Liver (tissue), 9 donors: ENCODE results near the gene YLPM1. TPM values are rescaled to one million over a fixed set of nuclear protein-coding genes. Genes with fewer than 3 reads are reported as not detected.

Source experiments
- DNase-seq: peaks from one replicate; pipeline ENCODE4 v3.0.0-alpha.2; 2017; ENCODE audit warnings: low spot score
- H3K27ac ChIP-seq, 2 donors: one replicate each; pipeline ENCODE4 v1.7.0; 2013; ENCODE audit warnings: inconsistent platforms in 2 of 2, low read length in 2 of 2, control low read depth in 1 of 2, low read depth in 1 of 2, mild to moderate bottlenecking in 1 of 2
- H3K27me3 ChIP-seq, 4 donors: one replicate each; pipeline versions ENCODE4 v1.6.1 to v1.7.0; 2013; ENCODE audit warnings: low read length in 3 of 4, inconsistent platforms in 1 of 4, mild to moderate bottlenecking in 1 of 4, moderate library complexity in 1 of 4; ENCODE audit not compliant: control insufficient read depth in 4 of 4, insufficient read depth in 4 of 4
- H3K36me3 ChIP-seq, 4 donors: one replicate each; pipeline versions ENCODE4 v1.6.1 to v1.7.0; 2013; ENCODE audit warnings: low read length in 3 of 4, mild to moderate bottlenecking in 3 of 4, low read depth in 1 of 4, moderate library complexity in 1 of 4; ENCODE audit not compliant: control insufficient read depth in 4 of 4, insufficient read depth in 3 of 4
- H3K4me1 ChIP-seq, 4 donors: one replicate each; pipeline versions ENCODE4 v1.6.1 to v1.7.0; 2013; ENCODE audit warnings: low read length in 3 of 4, mild to moderate bottlenecking in 3 of 4, moderate library complexity in 1 of 4; ENCODE audit not compliant: control insufficient read depth in 4 of 4, insufficient read depth in 4 of 4
- H3K4me3 ChIP-seq, 3 donors: one replicate each; pipeline versions ENCODE4 v1.6.1 to v1.7.0; 2013; ENCODE audit warnings: low read length in 3 of 3, control low read depth in 1 of 3, low read depth in 1 of 3, mild to moderate bottlenecking in 1 of 3
- H3K9ac ChIP-seq, 2 donors: one replicate each; pipeline ENCODE4 v1.7.0; 2013; ENCODE audit warnings: low read length in 2 of 2, mild to moderate bottlenecking in 2 of 2, moderate library complexity in 2 of 2, control low read depth in 1 of 2, low read depth in 1 of 2
- H3K9me3 ChIP-seq, 4 donors: one replicate each; pipeline versions ENCODE4 v1.6.1 to v1.7.0; 2013; ENCODE audit warnings: low read length in 3 of 4; ENCODE audit not compliant: control insufficient read depth in 4 of 4
- EGR1 ChIP-seq, 2 donors: IDR thresholded peaks; 2 replicates each; pipeline ENCODE4 v1.6.1; 2016 to 2018; ENCODE audit warnings: antibody characterized with exemption in 2 of 2, low read depth in 2 of 2
- FOXA1 ChIP-seq: IDR thresholded peaks from 2 replicates; pipeline ENCODE4 v1.6.1; 2016; ENCODE audit warnings: antibody characterized with exemption
- FOXA2 ChIP-seq: IDR thresholded peaks from 2 replicates; pipeline ENCODE4 v1.6.1; 2016; ENCODE audit warnings: antibody characterized with exemption
- HNF4A ChIP-seq, 2 donors: conservative IDR thresholded peaks; 2 replicates each; pipeline ENCODE4 v1.6.1; 2016; ENCODE audit warnings: antibody characterized with exemption in 2 of 2, mild to moderate bottlenecking in 2 of 2
- HNF4G ChIP-seq: IDR thresholded peaks from 2 replicates; pipeline ENCODE4 v1.6.1; 2016; ENCODE audit warnings: antibody characterized with exemption
- JUND ChIP-seq, 2 donors: IDR thresholded peaks; 2 replicates each; pipeline ENCODE4 v1.6.1; 2016; ENCODE audit warnings: antibody characterized with exemption in 2 of 2
- NR2F2 ChIP-seq: IDR thresholded peaks from 2 replicates; pipeline ENCODE4 v1.6.1; 2016; ENCODE audit warnings: antibody characterized with exemption
- RAD21 ChIP-seq, 2 donors: IDR thresholded peaks; 2 replicates each; pipeline ENCODE4 v1.6.1; 2016; ENCODE audit warnings: antibody characterized with exemption in 2 of 2, mild to moderate bottlenecking in 2 of 2
- RXRA ChIP-seq, 2 donors: IDR thresholded peaks; 2 replicates each; pipeline ENCODE4 v1.6.1; 2017 to 2018; ENCODE audit warnings: antibody characterized with exemption in 2 of 2, mild to moderate bottlenecking in 1 of 2
- SP1 ChIP-seq: IDR thresholded peaks from 2 replicates; pipeline ENCODE4 v1.6.1; 2018; ENCODE audit warnings: antibody characterized with exemption, mild to moderate bottlenecking
- YY1 ChIP-seq: IDR thresholded peaks from 2 replicates; pipeline ENCODE4 v1.6.1; 2016; ENCODE audit warnings: antibody characterized with exemption, mild to moderate bottlenecking
- WGBS: extraction: QIAGEN DNeasy Blood & Tissue Kit; methylation state at CpG from one replicate; pipeline ENCODE4 v1.1.7; 2013; 5-methylcytosine and 5-hydroxymethylcytosine counted together
- polyA plus RNA-seq, 2 donors: library from polyadenylated mRNA; stranded (reverse) in 1 of 2; unstranded in 1 of 2; fragments of 200-250 nt in 1 of 2; fragments of >200 nt in 1 of 2; fragmentation: Nextera tagmentation in 1 of 2; extraction: Ambion mirVana in 1 of 2; gene quantifications; one replicate each; pipeline versions ENCODE4 v1.2.1 to v1.2.3, GENCODE V29; 2013 to 2015
- total RNA-seq, 2 donors: library from RNA; depleted of rRNA; stranded (reverse); fragments of >200 nt; gene quantifications; one replicate each; pipeline ENCODE4 v1.2.3, GENCODE V29; 2014
- TF ChIP-seq, protein P1 (sequence below): fragments of 150-350 bp; IDR thresholded peaks from 2 replicates; pipeline ENCODE4 v1.5.1; 2017; ENCODE audit warnings: improper control_type of control experiment, low read depth, low read length; ENCODE audit not compliant: missing input control
- TF ChIP-seq, protein P2 (sequence below): IDR thresholded peaks from 2 replicates; pipeline ENCODE4 v1.6.1; 2016; ENCODE audit warnings: antibody characterized with exemption
- TF ChIP-seq, protein P3 (sequence below): IDR thresholded peaks from 2 replicates; pipeline ENCODE4 v1.6.1; 2016; ENCODE audit warnings: antibody characterized with exemption
- TF ChIP-seq, protein P4 (sequence below): IDR thresholded peaks from 2 replicates; pipeline ENCODE4 v1.6.1; 2016; ENCODE audit warnings: antibody characterized with exemption
- TF ChIP-seq, protein P5 (sequence below): IDR thresholded peaks from 2 replicates; pipeline ENCODE4 v1.6.1; 2016; ENCODE audit warnings: antibody characterized with exemption, mild to moderate bottlenecking
- donor health status: healthy.
- donor health status: healthy.
- donor health status: healthy.
- donor health status: healthy.
- donor health status: healthy.

YLPM1 gene
- total and polyA plus RNA-seq, 4 donors = 5.9 to 27.3 (median 13.2) TPM

DNA sequence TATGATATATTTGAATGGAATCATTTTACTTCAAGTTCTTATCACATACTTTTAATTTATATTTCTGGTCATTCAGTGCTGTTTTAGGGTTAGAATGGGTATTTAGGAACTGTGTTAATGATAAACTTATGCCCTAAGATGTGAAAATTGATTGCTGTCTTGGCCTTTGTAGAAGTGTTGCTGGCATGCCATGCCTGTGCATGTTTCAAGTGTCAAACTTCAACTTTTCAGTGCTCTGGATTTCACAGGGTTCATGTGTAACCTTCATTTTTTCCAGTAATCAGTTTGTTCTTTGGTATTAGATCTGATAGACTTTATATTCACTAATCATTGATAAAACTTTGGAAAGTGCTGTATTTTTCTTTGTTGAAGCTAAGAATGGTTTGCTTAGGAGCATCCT, 36.6 kb downstream of the YLPM1 start:
- Histone ChIP-seq H3K36me3 (peaks cover 0 to 18% (median 10%) of the 10 kb centered on the region in 4 donors), H3K9me3 (no peaks in the 10 kb centered on the region), H3K27me3 (no peaks in the 10 kb centered on the region), H3K27ac (no peak overlapping the region), H3K4me3 (no peak overlapping the region), H3K4me1 (peaks cover 4 to 15% (median 11%) of the 10 kb centered on the region in 4 donors), H3K9ac (no peak overlapping the region)
- TF ChIP-seq, protein P1, sequence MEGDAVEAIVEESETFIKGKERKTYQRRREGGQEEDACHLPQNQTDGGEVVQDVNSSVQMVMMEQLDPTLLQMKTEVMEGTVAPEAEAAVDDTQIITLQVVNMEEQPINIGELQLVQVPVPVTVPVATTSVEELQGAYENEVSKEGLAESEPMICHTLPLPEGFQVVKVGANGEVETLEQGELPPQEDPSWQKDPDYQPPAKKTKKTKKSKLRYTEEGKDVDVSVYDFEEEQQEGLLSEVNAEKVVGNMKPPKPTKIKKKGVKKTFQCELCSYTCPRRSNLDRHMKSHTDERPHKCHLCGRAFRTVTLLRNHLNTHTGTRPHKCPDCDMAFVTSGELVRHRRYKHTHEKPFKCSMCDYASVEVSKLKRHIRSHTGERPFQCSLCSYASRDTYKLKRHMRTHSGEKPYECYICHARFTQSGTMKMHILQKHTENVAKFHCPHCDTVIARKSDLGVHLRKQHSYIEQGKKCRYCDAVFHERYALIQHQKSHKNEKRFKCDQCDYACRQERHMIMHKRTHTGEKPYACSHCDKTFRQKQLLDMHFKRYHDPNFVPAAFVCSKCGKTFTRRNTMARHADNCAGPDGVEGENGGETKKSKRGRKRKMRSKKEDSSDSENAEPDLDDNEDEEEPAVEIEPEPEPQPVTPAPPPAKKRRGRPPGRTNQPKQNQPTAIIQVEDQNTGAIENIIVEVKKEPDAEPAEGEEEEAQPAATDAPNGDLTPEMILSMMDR = no peak
- no peak for TF ChIP-seq RAD21 (IDR thresholded peaks at IDR 0.05)
- TF ChIP-seq, protein P2, sequence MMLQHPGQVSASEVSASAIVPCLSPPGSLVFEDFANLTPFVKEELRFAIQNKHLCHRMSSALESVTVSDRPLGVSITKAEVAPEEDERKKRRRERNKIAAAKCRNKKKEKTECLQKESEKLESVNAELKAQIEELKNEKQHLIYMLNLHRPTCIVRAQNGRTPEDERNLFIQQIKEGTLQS = no peak
- TF ChIP-seq HNF4G = no peak
- TF ChIP-seq, protein P3, sequence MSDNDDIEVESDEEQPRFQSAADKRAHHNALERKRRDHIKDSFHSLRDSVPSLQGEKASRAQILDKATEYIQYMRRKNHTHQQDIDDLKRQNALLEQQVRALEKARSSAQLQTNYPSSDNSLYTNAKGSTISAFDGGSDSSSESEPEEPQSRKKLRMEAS = no peak
- no peak for TF ChIP-seq FOXA1
- TF ChIP-seq NR2F2 = no peak
- no peak for TF ChIP-seq YY1
- TF ChIP-seq HNF4A (conservative IDR thresholded peaks at IDR 0.05) = no peak
- no peak for TF ChIP-seq SP1
- TF ChIP-seq EGR1 (IDR thresholded peaks at IDR 0.05; ENCODE audit: low read depth in 2 of 2) = no peak
- DNase-seq = no peak

DNA sequence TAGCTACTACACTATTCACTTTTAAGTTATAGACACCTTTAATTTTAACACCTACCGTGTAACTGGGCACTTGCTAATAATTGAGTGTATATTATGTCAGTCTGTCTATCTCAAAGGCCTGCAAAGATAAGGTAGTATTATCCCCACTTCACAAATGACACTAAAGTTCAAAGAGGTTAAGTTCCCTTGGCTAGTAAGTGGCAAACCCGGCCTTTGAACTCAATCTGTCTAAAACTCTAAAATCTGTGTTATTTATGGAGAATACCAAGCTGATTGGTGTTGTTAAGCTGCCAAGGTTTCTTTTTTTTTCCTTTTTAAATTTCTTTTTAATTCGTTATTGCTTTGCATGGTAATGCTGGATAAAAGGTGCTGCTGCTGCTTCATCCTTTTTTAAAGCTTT, 37.7 kb downstream of the YLPM1 start:
- H3K27me3 ChIP-seq = no peaks in the 10 kb centered on the region
- H3K9me3 ChIP-seq = no peaks in the 10 kb centered on the region
- H3K4me3 ChIP-seq = no peak overlapping the region
- DNase-seq = no peak
- no peak overlapping the region for H3K9ac ChIP-seq
- TF ChIP-seq HNF4A (conservative IDR thresholded peaks at IDR 0.05) = peak in 1 of 2 donors; percentile 9
- TF ChIP-seq, protein P4, sequence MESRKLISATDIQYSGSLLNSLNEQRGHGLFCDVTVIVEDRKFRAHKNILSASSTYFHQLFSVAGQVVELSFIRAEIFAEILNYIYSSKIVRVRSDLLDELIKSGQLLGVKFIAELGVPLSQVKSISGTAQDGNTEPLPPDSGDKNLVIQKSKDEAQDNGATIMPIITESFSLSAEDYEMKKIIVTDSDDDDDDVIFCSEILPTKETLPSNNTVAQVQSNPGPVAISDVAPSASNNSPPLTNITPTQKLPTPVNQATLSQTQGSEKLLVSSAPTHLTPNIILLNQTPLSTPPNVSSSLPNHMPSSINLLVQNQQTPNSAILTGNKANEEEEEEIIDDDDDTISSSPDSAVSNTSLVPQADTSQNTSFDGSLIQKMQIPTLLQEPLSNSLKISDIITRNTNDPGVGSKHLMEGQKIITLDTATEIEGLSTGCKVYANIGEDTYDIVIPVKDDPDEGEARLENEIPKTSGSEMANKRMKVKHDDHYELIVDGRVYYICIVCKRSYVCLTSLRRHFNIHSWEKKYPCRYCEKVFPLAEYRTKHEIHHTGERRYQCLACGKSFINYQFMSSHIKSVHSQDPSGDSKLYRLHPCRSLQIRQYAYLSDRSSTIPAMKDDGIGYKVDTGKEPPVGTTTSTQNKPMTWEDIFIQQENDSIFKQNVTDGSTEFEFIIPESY = no peak
- H3K27ac ChIP-seq = no peak overlapping the region
- peaks cover 4 to 15% (median 11%) of the 10 kb centered on the region in 4 donors for H3K4me1 ChIP-seq
- WGBS = 41% methylated on average over 3 of the region's 3 CpGs
- peaks cover 0 to 16% (median 10%) of the 10 kb centered on the region in 4 donors for H3K36me3 ChIP-seq

DNA sequence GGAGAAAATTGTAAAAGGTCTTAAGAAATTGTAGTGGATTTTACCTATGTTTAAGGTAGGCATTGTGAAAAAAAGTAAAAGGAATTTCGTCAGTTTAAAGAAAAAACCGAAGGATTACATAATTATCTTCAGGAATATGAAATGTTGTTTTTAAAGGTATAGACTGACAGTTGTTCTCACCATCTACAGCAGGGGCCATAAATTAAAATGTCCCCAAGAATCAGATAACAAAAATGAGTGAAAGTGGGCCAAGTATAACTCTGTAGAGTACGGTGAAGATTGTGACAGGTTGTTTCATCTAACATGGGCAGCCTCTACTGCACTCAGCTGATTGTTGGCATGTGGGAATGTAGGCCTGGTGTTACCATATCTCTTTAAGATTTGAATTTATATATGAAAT, 38.3 kb downstream of the YLPM1 start:
- DNase-seq = no peak
- Histone ChIP-seq H3K27ac (no peak overlapping the region), H3K9ac (no peak overlapping the region), H3K27me3 (no peaks in the 10 kb centered on the region), H3K4me3 (no peak overlapping the region), H3K36me3 (peaks cover 3 to 14% (median 9%) of the 10 kb centered on the region in 4 donors), H3K4me1 (peaks cover 4 to 15% (median 11%) of the 10 kb centered on the region in 4 donors), H3K9me3 (no peaks in the 10 kb centered on the region)
- 89% methylated on average over 3 of the region's 3 CpGs for WGBS
- no peak for TF ChIP-seq FOXA1
- TF ChIP-seq NR2F2 = no peak
- TF ChIP-seq EGR1 (IDR thresholded peaks at IDR 0.05; ENCODE audit: low read depth in 2 of 2) = no peak
- TF ChIP-seq FOXA2 = no peak
- TF ChIP-seq, protein P5, sequence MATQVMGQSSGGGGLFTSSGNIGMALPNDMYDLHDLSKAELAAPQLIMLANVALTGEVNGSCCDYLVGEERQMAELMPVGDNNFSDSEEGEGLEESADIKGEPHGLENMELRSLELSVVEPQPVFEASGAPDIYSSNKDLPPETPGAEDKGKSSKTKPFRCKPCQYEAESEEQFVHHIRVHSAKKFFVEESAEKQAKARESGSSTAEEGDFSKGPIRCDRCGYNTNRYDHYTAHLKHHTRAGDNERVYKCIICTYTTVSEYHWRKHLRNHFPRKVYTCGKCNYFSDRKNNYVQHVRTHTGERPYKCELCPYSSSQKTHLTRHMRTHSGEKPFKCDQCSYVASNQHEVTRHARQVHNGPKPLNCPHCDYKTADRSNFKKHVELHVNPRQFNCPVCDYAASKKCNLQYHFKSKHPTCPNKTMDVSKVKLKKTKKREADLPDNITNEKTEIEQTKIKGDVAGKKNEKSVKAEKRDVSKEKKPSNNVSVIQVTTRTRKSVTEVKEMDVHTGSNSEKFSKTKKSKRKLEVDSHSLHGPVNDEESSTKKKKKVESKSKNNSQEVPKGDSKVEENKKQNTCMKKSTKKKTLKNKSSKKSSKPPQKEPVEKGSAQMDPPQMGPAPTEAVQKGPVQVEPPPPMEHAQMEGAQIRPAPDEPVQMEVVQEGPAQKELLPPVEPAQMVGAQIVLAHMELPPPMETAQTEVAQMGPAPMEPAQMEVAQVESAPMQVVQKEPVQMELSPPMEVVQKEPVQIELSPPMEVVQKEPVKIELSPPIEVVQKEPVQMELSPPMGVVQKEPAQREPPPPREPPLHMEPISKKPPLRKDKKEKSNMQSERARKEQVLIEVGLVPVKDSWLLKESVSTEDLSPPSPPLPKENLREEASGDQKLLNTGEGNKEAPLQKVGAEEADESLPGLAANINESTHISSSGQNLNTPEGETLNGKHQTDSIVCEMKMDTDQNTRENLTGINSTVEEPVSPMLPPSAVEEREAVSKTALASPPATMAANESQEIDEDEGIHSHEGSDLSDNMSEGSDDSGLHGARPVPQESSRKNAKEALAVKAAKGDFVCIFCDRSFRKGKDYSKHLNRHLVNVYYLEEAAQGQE = no peak
- no peak for TF ChIP-seq HNF4G
- TF ChIP-seq JUND (IDR thresholded peaks at IDR 0.05) = no peak
- no peak for TF ChIP-seq SP1
- no peak for TF ChIP-seq HNF4A (conservative IDR thresholded peaks at IDR 0.05)
- TF ChIP-seq, protein P1 = no peak
- TF ChIP-seq, protein P2 = no peak
- TF ChIP-seq RXRA (IDR thresholded peaks at IDR 0.05) = no peak
